ENCODE results near the gene SMARCA1.

DNA sequence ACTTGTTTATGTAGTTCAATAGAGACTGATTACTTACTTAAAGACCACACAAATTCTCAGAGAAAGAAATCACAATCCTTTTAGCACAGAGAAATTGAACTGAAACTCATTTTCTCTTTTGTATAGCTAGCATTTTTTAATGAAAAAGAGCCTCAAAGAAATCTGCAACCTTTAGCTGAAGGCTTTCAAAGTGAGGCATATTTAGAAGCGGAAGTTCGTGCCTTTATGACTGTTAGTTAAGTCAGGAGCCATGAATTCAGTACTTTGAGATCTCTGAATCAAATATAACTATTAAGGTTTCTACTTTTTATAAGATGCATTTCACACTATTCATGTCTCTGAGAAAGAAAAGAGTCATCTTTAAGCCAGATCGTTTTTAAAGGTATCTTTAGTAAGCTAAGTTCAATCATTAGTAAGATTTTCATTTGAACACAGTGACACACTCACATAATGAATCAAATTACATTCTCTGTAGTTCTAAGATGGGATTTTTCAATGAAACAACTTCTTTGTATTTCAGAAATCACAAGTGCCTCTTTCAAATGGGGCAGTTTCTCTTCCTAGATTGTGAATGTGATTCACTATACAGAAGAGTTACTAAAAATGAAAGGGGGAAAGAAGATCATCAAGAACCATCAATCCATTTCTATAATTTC lies 61.4 kb downstream of the SMARCA1 start:
- TF ChIP-seq, protein P1, sequence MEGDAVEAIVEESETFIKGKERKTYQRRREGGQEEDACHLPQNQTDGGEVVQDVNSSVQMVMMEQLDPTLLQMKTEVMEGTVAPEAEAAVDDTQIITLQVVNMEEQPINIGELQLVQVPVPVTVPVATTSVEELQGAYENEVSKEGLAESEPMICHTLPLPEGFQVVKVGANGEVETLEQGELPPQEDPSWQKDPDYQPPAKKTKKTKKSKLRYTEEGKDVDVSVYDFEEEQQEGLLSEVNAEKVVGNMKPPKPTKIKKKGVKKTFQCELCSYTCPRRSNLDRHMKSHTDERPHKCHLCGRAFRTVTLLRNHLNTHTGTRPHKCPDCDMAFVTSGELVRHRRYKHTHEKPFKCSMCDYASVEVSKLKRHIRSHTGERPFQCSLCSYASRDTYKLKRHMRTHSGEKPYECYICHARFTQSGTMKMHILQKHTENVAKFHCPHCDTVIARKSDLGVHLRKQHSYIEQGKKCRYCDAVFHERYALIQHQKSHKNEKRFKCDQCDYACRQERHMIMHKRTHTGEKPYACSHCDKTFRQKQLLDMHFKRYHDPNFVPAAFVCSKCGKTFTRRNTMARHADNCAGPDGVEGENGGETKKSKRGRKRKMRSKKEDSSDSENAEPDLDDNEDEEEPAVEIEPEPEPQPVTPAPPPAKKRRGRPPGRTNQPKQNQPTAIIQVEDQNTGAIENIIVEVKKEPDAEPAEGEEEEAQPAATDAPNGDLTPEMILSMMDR (IDR thresholded peaks at IDR 0.05), result no peak
- no peak for TF ChIP-seq POLR2A (IDR thresholded peaks at IDR 0.05)
